Activated T-cell treated with anti-CD3 and anti-CD28 coated beads, Interleukin-2, amount 50 U/mL, for 72 hours (primary cell): Measurements from ENCODE around the gene BCAR1. TPM values are rescaled to one million over a fixed set of nuclear protein-coding genes. Genes with fewer than 3 reads are reported as not detected.
A peak's percentile ranks its signal among the peaks of the same experiment; 100 is the strongest.
"Not testable (repeated sequence)": the region's sequence is repeated elsewhere in the genome, so short reads cannot be mapped to it uniquely, and the experiment has no call there.

Source experiments
- ATAC-seq, 2 donors: fragments of 150-1000 bp; cut with Tn5 transposase; replicated peaks in 1 of 2; 2 replicates each; pipeline ENCODE4 v1.10.0; 2021; ENCODE audit warnings: moderate library complexity in 2 of 2, mild to moderate bottlenecking in 1 of 2
- DNase-seq, 2 donors: peaks; one replicate each; pipeline ENCODE4 v3.0.0; 2021 to 2022; ENCODE audit warnings: mixed read lengths in 1 of 2
- H3K27ac Mint-ChIP-seq: one replicate; pipeline ENCODE4 v1.8.0; 2022; ENCODE audit warnings: mild to moderate bottlenecking, moderate library complexity, mixed read lengths
- H3K27me3 Mint-ChIP-seq: one replicate; pipeline ENCODE4 v1.8.0; 2022; ENCODE audit warnings: low read depth, mixed read lengths
- H3K36me3 Mint-ChIP-seq, 2 donors: one replicate each; pipeline ENCODE4 v1.8.0; 2022; ENCODE audit warnings: mixed read lengths in 2 of 2, mild to moderate bottlenecking in 1 of 2; ENCODE audit not compliant: insufficient read depth in 2 of 2
- H3K4me1 Mint-ChIP-seq: one replicate; pipeline ENCODE4 v1.8.0; 2022; ENCODE audit warnings: low read depth, mixed read lengths
- H3K4me3 Mint-ChIP-seq, 2 donors: one replicate each; pipeline ENCODE4 v1.8.0; 2022; ENCODE audit warnings: mild to moderate bottlenecking in 2 of 2, mixed read lengths in 2 of 2, moderate library complexity in 2 of 2
- H3K9me3 Mint-ChIP-seq, 2 donors: one replicate each; pipeline ENCODE4 v1.8.0; 2022; ENCODE audit warnings: mixed read lengths in 2 of 2
- total RNA-seq, 2 donors: library from RNA; stranded (reverse); gene quantifications; one replicate each; pipeline ENCODE4 v1.2.3, GENCODE V29; 2022

The BCAR1 gene
- total RNA-seq, 2 donors from 2014 or later: 1.2 to 1.5 TPM

GRCh38 chr16:75282466-75283281, 31.2 kb upstream of the BCAR1 start:
- DNase-seq: no peak
- peaks cover 0 to 2% of the 10 kb centered on the region in 2 donors for H3K36me3 Mint-ChIP-seq
- no peak for ATAC-seq
- H3K4me3 Mint-ChIP-seq: no peak overlapping the region
- H3K27ac Mint-ChIP-seq: no peak overlapping the region
- H3K4me1 Mint-ChIP-seq: no peaks in the 10 kb centered on the region
- H3K27me3 Mint-ChIP-seq: peaks cover 43% of the 10 kb centered on the region
- H3K9me3 Mint-ChIP-seq: no peaks in the 10 kb centered on the region

- no peaks in the 10 kb centered on the region for H3K9me3 Mint-ChIP-seq
- no peaks in the 10 kb centered on the region for H3K4me1 Mint-ChIP-seq
- peaks cover 43% of the 10 kb centered on the region for H3K27me3 Mint-ChIP-seq
- ATAC-seq (no peak), DNase-seq (no peak)
- H3K27ac Mint-ChIP-seq: no peak overlapping the region
- peaks cover 0 to 2% of the 10 kb centered on the region in 2 donors for H3K36me3 Mint-ChIP-seq
- no peak overlapping the region for H3K4me3 Mint-ChIP-seq
Measured at GRCh38 chr16:75281826-75282225, 30.4 kb upstream of the BCAR1 start.

GRCh38 chr16:75281009-75281408, 29.6 kb upstream of the BCAR1 start:
- H3K27ac Mint-ChIP-seq, DNase-seq, ATAC-seq, H3K9me3 Mint-ChIP-seq, H3K4me1 Mint-ChIP-seq, H3K36me3 Mint-ChIP-seq, H3K4me3 Mint-ChIP-seq: not testable (repeated sequence)
- peaks cover 39% of the 10 kb centered on the region for H3K27me3 Mint-ChIP-seq

- no peaks in the 10 kb centered on the region for H3K9me3 Mint-ChIP-seq
- H3K4me3 Mint-ChIP-seq: no peak overlapping the region
- peaks cover 33% of the 10 kb centered on the region for H3K27me3 Mint-ChIP-seq
- no peak for ATAC-seq
- no peak overlapping the region for H3K27ac Mint-ChIP-seq
- no peaks in the 10 kb centered on the region for H3K36me3 Mint-ChIP-seq
- DNase-seq: no peak
- no peaks in the 10 kb centered on the region for H3K4me1 Mint-ChIP-seq
Measured at GRCh38 chr16:75280331-75280804, 28.9 kb upstream of the BCAR1 start.

GRCh38 chr16:75279305-75279704, 27.9 kb upstream of the BCAR1 start:
- Mint-ChIP-seq H3K4me1 (peaks cover 5% of the 10 kb centered on the region), H3K4me3 (no peak overlapping the region), H3K9me3 (no peaks in the 10 kb centered on the region), H3K36me3 (no peaks in the 10 kb centered on the region), H3K27me3 (peaks cover 43% of the 10 kb centered on the region), H3K27ac (no peak overlapping the region)
- DNase-seq: no peak
- no peak for ATAC-seq

GRCh38 chr16:75273054-75273925, 21.9 kb upstream of the BCAR1 start:
- Mint-ChIP-seq H3K4me1 (peaks cover 11% of the 10 kb centered on the region), H3K27me3 (peaks cover 44% of the 10 kb centered on the region), H3K27ac (no peak overlapping the region), H3K9me3 (no peaks in the 10 kb centered on the region), H3K4me3 (no peak overlapping the region), H3K36me3 (no peaks in the 10 kb centered on the region)
- DNase-seq: no peak
- no peak for ATAC-seq

- H3K4me1 Mint-ChIP-seq: peaks cover 11% of the 10 kb centered on the region
- not testable (repeated sequence) for H3K27ac Mint-ChIP-seq, DNase-seq, H3K9me3 Mint-ChIP-seq, H3K4me3 Mint-ChIP-seq, ATAC-seq, H3K36me3 Mint-ChIP-seq
- peaks cover 40% of the 10 kb centered on the region for H3K27me3 Mint-ChIP-seq
Measured at GRCh38 chr16:75272629-75273028, 21.2 kb upstream of the BCAR1 start.

- no peak for DNase-seq
- H3K4me1 Mint-ChIP-seq: peaks cover 11% of the 10 kb centered on the region
- H3K9me3 Mint-ChIP-seq: no peaks in the 10 kb centered on the region
- H3K27me3 Mint-ChIP-seq: peaks cover 37% of the 10 kb centered on the region
- no peaks in the 10 kb centered on the region for H3K36me3 Mint-ChIP-seq
- ATAC-seq: no peak
- no peak overlapping the region for H3K27ac Mint-ChIP-seq
- no peak overlapping the region for H3K4me3 Mint-ChIP-seq
Measured at GRCh38 chr16:75272097-75272551, 20.7 kb upstream of the BCAR1 start.

- no peaks in the 10 kb centered on the region for H3K9me3 Mint-ChIP-seq
- DNase-seq: no peak
- H3K4me1 Mint-ChIP-seq: peaks cover 11% of the 10 kb centered on the region
- peaks cover 42% of the 10 kb centered on the region for H3K27me3 Mint-ChIP-seq
- H3K27ac Mint-ChIP-seq: no peak overlapping the region
- ATAC-seq: no peak
- H3K4me3 Mint-ChIP-seq: no peak overlapping the region
- no peaks in the 10 kb centered on the region for H3K36me3 Mint-ChIP-seq
Measured at GRCh38 chr16:75271441-75272096, 20.1 kb upstream of the BCAR1 start.

DNA sequence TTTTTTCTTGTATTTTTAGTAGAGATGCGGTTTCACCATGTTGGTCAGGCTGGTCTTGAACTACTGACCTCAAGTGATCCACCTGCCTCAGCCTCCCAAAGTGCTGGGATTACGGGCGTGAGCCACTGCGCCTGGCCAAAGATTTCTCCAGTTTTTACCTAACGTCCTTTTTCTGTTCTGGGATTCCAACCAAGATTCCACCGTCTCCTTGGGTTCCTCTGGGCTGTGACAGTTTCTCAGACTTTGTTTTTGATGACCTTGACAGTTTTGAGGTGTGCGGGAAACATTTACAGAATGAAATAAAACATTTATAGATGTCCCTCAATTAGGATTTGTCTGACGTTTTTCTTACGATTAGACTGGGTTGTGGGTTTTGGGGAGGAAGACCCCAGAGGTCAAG, 17.9 kb upstream of the BCAR1 start:
- H3K27ac Mint-ChIP-seq, H3K4me3 Mint-ChIP-seq, DNase-seq, H3K36me3 Mint-ChIP-seq, ATAC-seq, H3K9me3 Mint-ChIP-seq, H3K4me1 Mint-ChIP-seq: not testable (repeated sequence)
- peaks cover 44% of the 10 kb centered on the region for H3K27me3 Mint-ChIP-seq

DNA sequence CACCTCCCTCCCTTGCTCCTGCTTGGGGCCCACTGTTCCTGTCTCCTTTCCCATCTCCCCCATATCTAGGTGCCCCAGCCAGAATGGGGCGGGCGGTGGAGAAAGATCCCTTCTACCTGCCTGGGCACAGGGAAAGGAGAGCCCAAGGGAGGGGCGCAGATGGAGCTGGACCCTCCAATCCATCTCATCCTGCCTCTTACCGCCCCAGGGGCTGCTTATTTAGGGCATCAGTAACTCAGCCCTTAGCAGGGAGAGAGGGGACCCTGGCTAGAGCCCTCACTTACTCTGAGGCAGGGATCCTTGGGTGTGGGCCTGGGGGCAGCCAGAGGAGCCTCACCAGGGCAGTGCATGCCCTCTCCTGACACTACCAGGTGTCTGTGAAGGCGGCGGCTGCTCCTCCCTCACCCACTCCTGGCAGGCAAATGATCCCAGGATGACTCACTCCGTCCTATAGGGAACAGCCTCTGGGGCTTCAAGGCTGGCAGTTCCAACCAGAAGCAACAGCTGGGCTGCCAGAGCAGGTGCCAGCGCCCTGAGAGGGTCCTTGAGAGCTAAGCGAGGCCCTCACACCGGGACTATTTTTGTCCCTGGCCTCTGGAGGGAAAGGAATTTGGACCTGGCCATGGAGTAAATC, 16.3 kb upstream of the BCAR1 start:
- DNase-seq (no peak), ATAC-seq (no peak)
- Mint-ChIP-seq H3K4me3 (no peak overlapping the region), H3K9me3 (no peaks in the 10 kb centered on the region), H3K27ac (no peak overlapping the region), H3K36me3 (no peaks in the 10 kb centered on the region), H3K4me1 (peaks cover 4% of the 10 kb centered on the region), H3K27me3 (peaks cover 43% of the 10 kb centered on the region)

DNA sequence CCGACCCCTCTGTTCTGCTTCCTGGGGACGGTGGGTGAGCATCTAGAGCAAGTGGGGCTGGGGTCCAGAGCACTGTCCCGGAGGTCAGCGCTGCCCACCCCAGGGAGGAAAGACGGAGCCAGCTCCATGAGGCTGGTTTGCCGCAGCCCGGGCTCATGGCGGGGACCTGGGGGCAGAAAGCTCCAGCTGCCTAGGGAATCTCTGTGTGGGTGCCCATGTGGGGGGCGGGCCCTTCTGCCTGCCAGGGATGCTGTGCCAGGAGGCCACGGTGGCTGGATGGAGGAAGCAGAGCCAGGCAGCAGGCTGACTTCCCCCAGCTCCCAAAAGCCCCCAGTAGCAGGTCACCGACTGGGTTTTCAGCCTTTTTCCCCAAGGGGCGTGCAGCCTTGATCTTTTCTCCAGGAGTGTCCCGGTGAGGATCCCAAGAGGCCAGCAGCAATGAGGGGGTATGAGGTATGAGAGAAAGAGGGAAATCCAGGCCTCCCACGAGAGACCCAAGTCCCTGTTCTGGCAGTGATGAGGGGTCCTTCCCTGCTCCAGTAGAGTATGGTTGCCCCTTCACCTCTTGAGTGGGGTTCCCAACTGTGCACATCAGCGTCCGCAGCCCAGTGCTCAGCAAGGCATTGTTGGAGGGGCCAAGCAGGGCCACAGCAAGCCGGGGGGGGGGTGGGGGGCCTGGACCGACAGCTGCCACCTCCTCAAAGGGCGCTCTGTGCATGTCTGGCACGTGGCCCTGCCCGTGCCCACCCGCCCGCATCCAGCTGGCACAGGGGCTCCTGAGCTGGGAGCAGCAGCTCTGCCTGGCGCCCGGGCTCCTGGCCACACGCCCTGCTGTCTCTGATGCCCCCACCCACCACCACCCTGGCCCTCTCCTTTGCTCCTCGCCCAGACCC, 15.6 kb upstream of the BCAR1 start:
- peak overlapping the region; percentile 64 to 78 for H3K4me3 Mint-ChIP-seq
- ATAC-seq (no peak), DNase-seq (no peak)
- peaks cover 4% of the 10 kb centered on the region for H3K4me1 Mint-ChIP-seq
- no peak overlapping the region for H3K27ac Mint-ChIP-seq
- peaks cover 41% of the 10 kb centered on the region for H3K27me3 Mint-ChIP-seq
- no peaks in the 10 kb centered on the region for H3K36me3 Mint-ChIP-seq
- H3K9me3 Mint-ChIP-seq: no peaks in the 10 kb centered on the region
